H1 (cell line): ENCODE data around the gene PLAU.

Source experiments
- JUN ChIP-seq: IDR thresholded peaks from 2 replicates; pipeline ENCODE4 v1.6.1; 2011; ENCODE audit warnings: low read depth, mild to moderate bottlenecking, improper control_type of control experiment, low read length
- KDM1A ChIP-seq: fragments of 200-600, 300-600 bp; sonication (generic); IDR thresholded peaks from 2 replicates; pipeline ENCODE4 v1.7.1; 2016; ENCODE audit warnings: mild to moderate bottlenecking, low read length, borderline replicate concordance
- POLR2A ChIP-seq, 2 experiments: IDR thresholded peaks; 1 replicate in 1 of 2; 2 replicates in 1 of 2; pipeline ENCODE4 v1.6.1; 2011; ENCODE audit warnings: low read depth in 2 of 2, low read length in 2 of 2, mild to moderate bottlenecking in 2 of 2; ENCODE audit errors: control extremely low read depth in 1 of 2
- POLR2AphosphoS5 ChIP-seq: IDR thresholded peaks from 2 replicates; pipeline ENCODE4 v1.6.1; 2011; ENCODE audit warnings: low read depth, low read length
- RXRA ChIP-seq: IDR thresholded peaks from 2 replicates; pipeline ENCODE4 v1.6.1; 2011; ENCODE audit warnings: low read depth, mild to moderate bottlenecking, low read length, moderate library complexity; ENCODE audit not compliant: insufficient read depth
- SIN3A ChIP-seq, 2 experiments: IDR thresholded peaks in 1 of 2; conservative IDR thresholded peaks in 1 of 2; 2 replicates each; pipeline ENCODE4 v1.6.1; 2011 to 2012; ENCODE audit warnings: low read length in 2 of 2, improper control_type of control experiment in 1 of 2, low read depth in 1 of 2, mild to moderate bottlenecking in 1 of 2
- SUZ12 ChIP-seq: fragments of 200-600 bp; sonication (generic); IDR thresholded peaks from 2 replicates; pipeline ENCODE4 v1.6.1; 2012; ENCODE audit warnings: mild to moderate bottlenecking, inconsistent platforms, low read length, moderate library complexity, mixed read lengths
- TAF1 ChIP-seq: IDR thresholded peaks from 2 replicates; pipeline ENCODE4 v1.6.1; 2011; ENCODE audit warnings: mild to moderate bottlenecking, low read depth, low read length
- TBP ChIP-seq: IDR thresholded peaks from 2 replicates; pipeline ENCODE4 v1.6.1; 2011; ENCODE audit warnings: low read depth, low read length, improper control_type of control experiment
- TF ChIP-seq, protein P1 (sequence below), 3 experiments: IDR thresholded peaks; 1 replicate in 2 of 3; 2 replicates in 1 of 3; pipeline versions ENCODE4 v1.5.1 to v1.6.1; 2011; ENCODE audit warnings: low read length in 3 of 3, mild to moderate bottlenecking in 3 of 3, inconsistent platforms in 2 of 3, low read depth in 1 of 3, moderate library complexity in 1 of 3; ENCODE audit not compliant: insufficient read depth in 1 of 3; ENCODE audit errors: control extremely low read depth in 1 of 3
- TF ChIP-seq, protein P2 (sequence below): IDR thresholded peaks from 2 replicates; pipeline ENCODE4 v1.6.1; 2011; ENCODE audit warnings: low read length, improper control_type of control experiment
- TF ChIP-seq, protein P3 (sequence below): IDR thresholded peaks from 2 replicates; pipeline ENCODE4 v1.6.1; 2012; ENCODE audit warnings: low read length, inconsistent platforms

DNA sequence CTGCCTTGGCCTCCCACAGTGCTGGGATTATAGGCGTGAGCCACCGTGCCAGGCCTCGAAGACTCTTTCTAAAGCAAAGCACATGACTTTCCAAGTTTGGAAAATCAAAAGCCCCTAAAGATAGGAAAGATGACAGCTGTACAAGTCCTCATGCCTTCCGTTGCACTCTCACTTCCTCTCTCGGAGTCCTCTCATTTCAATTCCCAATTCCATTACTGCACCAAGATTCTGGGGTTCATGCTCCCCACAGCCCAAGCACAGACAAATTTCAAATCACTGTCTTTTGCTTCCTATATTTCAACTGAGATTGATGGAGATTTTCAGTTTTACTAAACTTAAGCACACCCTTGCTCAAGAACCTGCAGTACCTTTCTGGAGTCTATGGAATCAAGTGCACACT is 10.9 kb upstream of the PLAU start:
- TF ChIP-seq RXRA (no peak), TAF1 (no peak), TBP (no peak), JUN (no peak), POLR2A (IDR thresholded peaks at IDR 0.05; ENCODE audit: control extremely low read depth in 1 of 2, low read depth in 2 of 2, low read length in 2 of 2) (no peak), SUZ12 (no peak), SIN3A (conservative IDR thresholded peaks at IDR 0.05 in 1 of 2, IDR thresholded peaks at IDR 0.05 in 1 of 2; ENCODE audit: low read depth in 1 of 2, low read length in 2 of 2) (no peak), POLR2AphosphoS5 (no peak), KDM1A (no peak)
- TF ChIP-seq, protein P1, sequence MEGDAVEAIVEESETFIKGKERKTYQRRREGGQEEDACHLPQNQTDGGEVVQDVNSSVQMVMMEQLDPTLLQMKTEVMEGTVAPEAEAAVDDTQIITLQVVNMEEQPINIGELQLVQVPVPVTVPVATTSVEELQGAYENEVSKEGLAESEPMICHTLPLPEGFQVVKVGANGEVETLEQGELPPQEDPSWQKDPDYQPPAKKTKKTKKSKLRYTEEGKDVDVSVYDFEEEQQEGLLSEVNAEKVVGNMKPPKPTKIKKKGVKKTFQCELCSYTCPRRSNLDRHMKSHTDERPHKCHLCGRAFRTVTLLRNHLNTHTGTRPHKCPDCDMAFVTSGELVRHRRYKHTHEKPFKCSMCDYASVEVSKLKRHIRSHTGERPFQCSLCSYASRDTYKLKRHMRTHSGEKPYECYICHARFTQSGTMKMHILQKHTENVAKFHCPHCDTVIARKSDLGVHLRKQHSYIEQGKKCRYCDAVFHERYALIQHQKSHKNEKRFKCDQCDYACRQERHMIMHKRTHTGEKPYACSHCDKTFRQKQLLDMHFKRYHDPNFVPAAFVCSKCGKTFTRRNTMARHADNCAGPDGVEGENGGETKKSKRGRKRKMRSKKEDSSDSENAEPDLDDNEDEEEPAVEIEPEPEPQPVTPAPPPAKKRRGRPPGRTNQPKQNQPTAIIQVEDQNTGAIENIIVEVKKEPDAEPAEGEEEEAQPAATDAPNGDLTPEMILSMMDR (IDR thresholded peaks at IDR 0.05; ENCODE audit: control extremely low read depth in 1 of 3, insufficient read depth in 1 of 3, low read depth in 1 of 3, low read length in 3 of 3): no peak
- TF ChIP-seq, protein P2, sequence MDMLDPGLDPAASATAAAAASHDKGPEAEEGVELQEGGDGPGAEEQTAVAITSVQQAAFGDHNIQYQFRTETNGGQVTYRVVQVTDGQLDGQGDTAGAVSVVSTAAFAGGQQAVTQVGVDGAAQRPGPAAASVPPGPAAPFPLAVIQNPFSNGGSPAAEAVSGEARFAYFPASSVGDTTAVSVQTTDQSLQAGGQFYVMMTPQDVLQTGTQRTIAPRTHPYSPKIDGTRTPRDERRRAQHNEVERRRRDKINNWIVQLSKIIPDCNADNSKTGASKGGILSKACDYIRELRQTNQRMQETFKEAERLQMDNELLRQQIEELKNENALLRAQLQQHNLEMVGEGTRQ: no peak
- TF ChIP-seq, protein P3, sequence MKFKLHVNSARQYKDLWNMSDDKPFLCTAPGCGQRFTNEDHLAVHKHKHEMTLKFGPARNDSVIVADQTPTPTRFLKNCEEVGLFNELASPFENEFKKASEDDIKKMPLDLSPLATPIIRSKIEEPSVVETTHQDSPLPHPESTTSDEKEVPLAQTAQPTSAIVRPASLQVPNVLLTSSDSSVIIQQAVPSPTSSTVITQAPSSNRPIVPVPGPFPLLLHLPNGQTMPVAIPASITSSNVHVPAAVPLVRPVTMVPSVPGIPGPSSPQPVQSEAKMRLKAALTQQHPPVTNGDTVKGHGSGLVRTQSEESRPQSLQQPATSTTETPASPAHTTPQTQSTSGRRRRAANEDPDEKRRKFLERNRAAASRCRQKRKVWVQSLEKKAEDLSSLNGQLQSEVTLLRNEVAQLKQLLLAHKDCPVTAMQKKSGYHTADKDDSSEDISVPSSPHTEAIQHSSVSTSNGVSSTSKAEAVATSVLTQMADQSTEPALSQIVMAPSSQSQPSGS: no peak
